PC-3 (cell line): ENCODE results near the gene CD28. TPM values are rescaled to one million over a fixed set of nuclear protein-coding genes. Genes with fewer than 3 reads are reported as not detected.

Experiments
- ATAC-seq: fragments of 200-7000 bp; cut with Tn5 transposase; 2 replicates; pipeline ENCODE4 v1.9.1; 2020; ENCODE audit warnings: mild to moderate bottlenecking, moderate library complexity
- BruUV-seq: library from RNA; stranded (reverse); fragments of 400-500 nt; replicated peaks from 2 replicates; lab custom pipeline; 2021; lab: Mats Ljungman, UMichigan
- CTCF ChIA-PET: fragments of 300-600 bp; sonication (Branson Sonifier 250); formaldehyde crosslinking; loops from one replicate; lab custom pipeline; 2022; ENCODE audit warnings: antibody characterized with exemption; lab: Charles Lee
- POLR2A ChIA-PET: fragments of 300-600 bp; sonication (Branson Sonifier 250); formaldehyde crosslinking; loops from one replicate; lab custom pipeline; 2022; ENCODE audit warnings: antibody characterized with exemption; ENCODE audit not compliant: unreplicated experiment; lab: Charles Lee
- DNase-seq: peaks from one replicate; pipeline ENCODE4 v3.0.0-alpha.2; 2015
- H2AFZ ChIP-seq: fragments of 300-600 bp; sonication (generic); 2 replicates; pipeline ENCODE4 v1.6.0; 2016; ENCODE audit warnings: antibody characterized with exemption, low read length
- H3F3A ChIP-seq: fragments of 300-600 bp; sonication (generic); one replicate; pipeline ENCODE4 v1.6.0; 2017; ENCODE audit warnings: antibody characterized with exemption, low read length, control low read depth, mild to moderate bottlenecking; ENCODE audit not compliant: unreplicated experiment
- H3K27ac ChIP-seq: fragments of 300-600 bp; sonication (generic); 2 replicates; pipeline ENCODE4 v1.5.1; 2016; ENCODE audit warnings: mild to moderate bottlenecking, low read length
- H3K27me3 ChIP-seq: fragments of 300-600 bp; sonication (generic); 2 replicates; pipeline ENCODE4 v1.6.1; 2016; ENCODE audit warnings: low read length, mixed read lengths
- H3K36me3 ChIP-seq: fragments of 300-600 bp; sonication (generic); 2 replicates; pipeline ENCODE4 v1.6.1; 2016; ENCODE audit warnings: low read depth, mixed run types, low read length, mixed read lengths
- H3K4me1 ChIP-seq: fragments of 300-600 bp; sonication (generic); 2 replicates; pipeline ENCODE4 v1.5.1; 2016; ENCODE audit warnings: low read length; ENCODE audit not compliant: insufficient read depth
- H3K4me2 ChIP-seq: fragments of 300-600 bp; sonication (generic); 2 replicates; pipeline ENCODE4 v1.6.0; 2016; ENCODE audit warnings: low read length
- H3K4me3 ChIP-seq: fragments of 300-600 bp; sonication (generic); 2 replicates; pipeline ENCODE4 v1.5.1; 2016; ENCODE audit warnings: mild to moderate bottlenecking, low read length, mixed read lengths
- H3K79me2 ChIP-seq: fragments of 300-600 bp; sonication (generic); 2 replicates; pipeline ENCODE4 v1.6.1; 2017; ENCODE audit warnings: low read length, mixed read lengths
- H3K9ac ChIP-seq: fragments of 300-600 bp; sonication (generic); 2 replicates; pipeline ENCODE4 v1.6.0; 2016; ENCODE audit warnings: mild to moderate bottlenecking, low read length
- H3K9me2 ChIP-seq: fragments of 300-600 bp; sonication (generic); replicated peaks from 2 replicates; pipeline ENCODE4 v1.6.1; 2016; ENCODE audit warnings: mixed run types, low read length, mixed read lengths
- H3K9me3 ChIP-seq: fragments of 300-600 bp; sonication (generic); 2 replicates; pipeline ENCODE4 v1.6.1; 2016; ENCODE audit warnings: low read length, mixed read lengths
- H4K20me1 ChIP-seq: fragments of 300-600 bp; sonication (generic); 2 replicates; pipeline ENCODE4 v1.6.1; 2016; ENCODE audit warnings: low read length, mixed read lengths
- EZH2 ChIP-seq: fragments of 300-600 bp; sonication (generic); IDR thresholded peaks from one replicate; pipeline ENCODE4 v1.6.1; 2017; ENCODE audit warnings: antibody characterized with exemption, mild to moderate bottlenecking, low read length; ENCODE audit not compliant: unreplicated experiment
- EZH2phosphoT487 ChIP-seq: fragments of 300-600 bp; sonication (generic); IDR thresholded peaks from 2 replicates; pipeline ENCODE4 v1.6.1; 2018; ENCODE audit warnings: mild to moderate bottlenecking, antibody characterized with exemption, low read length, borderline replicate concordance
- intact Hi-C: fragments of 100-400 bp; cut with micrococcal nuclease; formaldehyde crosslinking; loops from 2 replicates; pipeline ENCODE4 v1.9.0; 2023
- total RNA-seq: library from RNA; depleted of rRNA; stranded (reverse); fragments of >200 nt; gene quantifications from 2 replicates; pipeline ENCODE4 v1.2.3, GENCODE V29; 2014
- TF ChIP-seq, protein P1 (sequence below): fragments of 300-600 bp; sonication (generic); conservative IDR thresholded peaks from 2 replicates; pipeline ENCODE4 v1.5.1; 2017; ENCODE audit warnings: antibody characterized with exemption, low read depth, mild to moderate bottlenecking, low read length

Gene CD28
- total RNA-seq, 1 experiment from 2014 or later = not detected

DNA sequence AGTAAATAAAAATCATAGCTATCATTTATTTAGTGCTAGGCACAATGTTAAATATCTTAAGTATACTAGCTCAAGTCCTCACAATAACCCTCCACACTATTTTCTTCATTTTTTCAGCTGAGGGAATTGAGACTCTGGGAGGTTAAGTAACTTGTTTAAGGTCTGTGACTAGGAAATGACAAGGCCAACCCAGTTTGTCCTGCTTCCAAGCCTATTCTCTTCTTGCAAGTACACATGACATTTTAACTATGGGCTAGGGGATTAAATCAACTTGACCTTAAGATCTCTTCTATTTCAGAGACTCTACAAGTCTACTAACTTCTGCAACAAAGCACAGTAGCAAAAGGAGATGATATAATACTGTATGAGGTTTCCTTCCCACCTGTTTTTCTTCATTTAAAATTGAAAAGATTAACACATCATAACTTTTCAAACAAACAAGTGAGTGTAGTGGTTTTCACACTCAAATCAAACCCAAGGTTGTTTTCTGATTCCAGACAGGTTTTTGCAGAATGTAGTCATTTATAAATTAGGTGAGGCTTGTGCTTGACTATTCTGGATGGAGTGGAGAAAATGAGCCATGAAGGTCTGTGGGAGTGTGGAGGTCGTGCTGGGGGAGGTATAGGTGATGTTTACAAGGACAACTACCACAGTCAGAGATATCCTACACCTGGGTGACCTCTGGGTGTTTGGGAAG, 57.0 kb downstream of the CD28 start:
- H3K9ac ChIP-seq = no peak overlapping the region
- no peak overlapping the region for H3K4me3 ChIP-seq
- no peaks in the 10 kb centered on the region for H3K79me2 ChIP-seq
- H3K27ac ChIP-seq = no peak overlapping the region
- H3K9me2 ChIP-seq = no peaks in the 10 kb centered on the region
- DNase-seq = no peak
- ATAC-seq = no peak
- peaks cover 25% of the 10 kb centered on the region for H3K4me1 ChIP-seq
- H2AFZ ChIP-seq = no peak overlapping the region
- H3K27me3 ChIP-seq = no peaks in the 10 kb centered on the region
- H3K9me3 ChIP-seq = no peaks in the 10 kb centered on the region
- H3K4me2 ChIP-seq = no peak overlapping the region
- H3F3A ChIP-seq = no peaks in the 10 kb centered on the region
- CTCF ChIA-PET = no interaction called here
- TF ChIP-seq EZH2phosphoT487 = no peak
- TF ChIP-seq EZH2 = no peak
- TF ChIP-seq, protein P1, sequence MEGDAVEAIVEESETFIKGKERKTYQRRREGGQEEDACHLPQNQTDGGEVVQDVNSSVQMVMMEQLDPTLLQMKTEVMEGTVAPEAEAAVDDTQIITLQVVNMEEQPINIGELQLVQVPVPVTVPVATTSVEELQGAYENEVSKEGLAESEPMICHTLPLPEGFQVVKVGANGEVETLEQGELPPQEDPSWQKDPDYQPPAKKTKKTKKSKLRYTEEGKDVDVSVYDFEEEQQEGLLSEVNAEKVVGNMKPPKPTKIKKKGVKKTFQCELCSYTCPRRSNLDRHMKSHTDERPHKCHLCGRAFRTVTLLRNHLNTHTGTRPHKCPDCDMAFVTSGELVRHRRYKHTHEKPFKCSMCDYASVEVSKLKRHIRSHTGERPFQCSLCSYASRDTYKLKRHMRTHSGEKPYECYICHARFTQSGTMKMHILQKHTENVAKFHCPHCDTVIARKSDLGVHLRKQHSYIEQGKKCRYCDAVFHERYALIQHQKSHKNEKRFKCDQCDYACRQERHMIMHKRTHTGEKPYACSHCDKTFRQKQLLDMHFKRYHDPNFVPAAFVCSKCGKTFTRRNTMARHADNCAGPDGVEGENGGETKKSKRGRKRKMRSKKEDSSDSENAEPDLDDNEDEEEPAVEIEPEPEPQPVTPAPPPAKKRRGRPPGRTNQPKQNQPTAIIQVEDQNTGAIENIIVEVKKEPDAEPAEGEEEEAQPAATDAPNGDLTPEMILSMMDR = no peak
- no peaks in the 10 kb centered on the region for H4K20me1 ChIP-seq
- no TSS peak for BruUV-seq
- H3K36me3 ChIP-seq = no peaks in the 10 kb centered on the region
- POLR2A ChIA-PET = no interaction called here
- intact Hi-C loops = loop anchor here (5.0 kb wide), 1 partner anchor 226 kb away; the partner anchor contains the start of gene RAPH1

DNA sequence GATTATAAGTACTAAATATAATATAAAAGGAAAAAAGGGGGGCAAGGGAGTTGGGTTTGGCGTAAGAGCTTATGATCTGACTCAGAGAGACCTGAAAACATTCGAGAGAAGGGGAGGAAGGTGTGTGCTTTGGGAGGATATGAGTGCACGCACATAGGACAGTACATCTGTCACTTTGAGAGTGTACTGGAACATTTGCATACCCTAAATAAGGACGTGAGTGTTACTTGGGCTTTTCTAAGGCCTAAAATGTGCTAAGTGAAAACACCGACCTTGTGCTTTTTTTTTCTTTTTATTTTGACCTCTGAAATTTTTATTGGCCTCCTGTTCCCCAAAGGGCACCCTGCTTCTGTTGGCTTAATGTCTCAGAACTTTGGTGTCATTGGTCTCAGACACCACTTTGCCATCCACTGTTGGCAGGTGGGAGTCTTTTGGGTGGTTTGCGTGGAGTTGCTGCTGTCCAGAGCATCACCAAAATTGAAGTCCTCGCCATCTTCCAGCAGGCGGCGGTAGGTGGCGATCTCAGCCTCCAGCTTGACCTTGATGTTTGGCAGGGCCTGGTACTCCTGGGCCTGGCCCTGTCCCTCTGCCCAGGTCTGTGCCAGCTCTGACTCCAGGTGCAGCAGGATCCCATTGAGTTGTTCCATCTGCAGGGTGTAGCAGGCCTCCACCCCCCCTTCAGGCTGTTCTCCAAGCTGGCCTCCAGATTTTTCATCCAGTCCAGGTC, 57.7 kb downstream of the CD28 start:
- ChIA-PET CTCF (no interaction called here), POLR2A (no interaction called here)
- H3K4me1 ChIP-seq = peaks cover 18% of the 10 kb centered on the region
- H3K9me2 ChIP-seq = no peaks in the 10 kb centered on the region
- no peaks in the 10 kb centered on the region for H3K27me3 ChIP-seq
- no peaks in the 10 kb centered on the region for H3K9me3 ChIP-seq
- ATAC-seq (no peak), DNase-seq (no peak)
- H3K4me3 ChIP-seq = no peak overlapping the region
- TF ChIP-seq EZH2phosphoT487 = no peak
- TF ChIP-seq EZH2 = no peak
- TF ChIP-seq, protein P1 = no peak
- H4K20me1 ChIP-seq = no peaks in the 10 kb centered on the region
- no TSS peak for BruUV-seq
- H3F3A ChIP-seq = no peaks in the 10 kb centered on the region
- no peak overlapping the region for H2AFZ ChIP-seq
- H3K79me2 ChIP-seq = no peaks in the 10 kb centered on the region
- no peak overlapping the region for H3K4me2 ChIP-seq
- intact Hi-C loops = loop anchor here (5.0 kb wide), 1 partner anchor 227 kb away; the partner anchor contains the start of gene RAPH1
- H3K36me3 ChIP-seq = no peaks in the 10 kb centered on the region
- no peak overlapping the region for H3K9ac ChIP-seq
- no peak overlapping the region for H3K27ac ChIP-seq
